ENCODE measurements around the gene LITAFD. TPM values are rescaled to one million over a fixed set of nuclear protein-coding genes. Genes with fewer than 3 reads are reported as not detected.
"Not testable (repeated sequence)": the region's sequence is repeated elsewhere in the genome, so short reads cannot be mapped to it uniquely, and the experiment has no call there.

Gene LITAFD
- total RNA-seq, 1 experiment from 2014 or later = not detected

- DNase-seq (ENCODE audit: low spot score) = no peak
These were observed 26.2 kb upstream of the LITAFD start for GRCh38 chr16:8855972-8856371.

GRCh38 chr16:8858994-8859912 lies 22.9 kb upstream of the LITAFD start:
- no peak for DNase-seq (ENCODE audit: low spot score)

- no peak for DNase-seq (ENCODE audit: low spot score)
These were observed 22.0 kb upstream of the LITAFD start for GRCh38 chr16:8859913-8860881.

GRCh38 chr16:8861563-8862308 lies 20.4 kb upstream of the LITAFD start:
- no peak for DNase-seq (ENCODE audit: low spot score)

GRCh38 chr16:8862309-8863130 lies 19.6 kb upstream of the LITAFD start:
- DNase-seq (ENCODE audit: low spot score) = no peak

GRCh38 chr16:8863594-8864424 lies 18.3 kb upstream of the LITAFD start:
- DNase-seq (ENCODE audit: low spot score) = peak; percentile 73

GRCh38 chr16:8864480-8865110 lies 17.6 kb upstream of the LITAFD start:
- no peak for DNase-seq (ENCODE audit: low spot score)

- DNase-seq (ENCODE audit: low spot score) = no peak
These were observed 16.8 kb upstream of the LITAFD start for GRCh38 chr16:8865145-8865882.

GRCh38 chr16:8866118-8866883 lies 15.8 kb upstream of the LITAFD start:
- no peak for DNase-seq (ENCODE audit: low spot score)

- DNase-seq (ENCODE audit: low spot score) = no peak
These were observed 15.3 kb upstream of the LITAFD start for GRCh38 chr16:8866884-8867215.

GRCh38 chr16:8867216-8867931 lies 14.8 kb upstream of the LITAFD start:
- peak; percentile 45 for DNase-seq (ENCODE audit: low spot score)

- no peak for DNase-seq (ENCODE audit: low spot score)
These were observed 14.2 kb upstream of the LITAFD start for GRCh38 chr16:8867932-8868415.

- peak; percentile 90 for DNase-seq (ENCODE audit: low spot score)
These were observed 13.5 kb upstream of the LITAFD start, which contains the start of gene CARHSP1 for GRCh38 chr16:8868416-8869211. Gene CARHSP1 (minus strand): TSS chr16:8869006. CDS start chr16:8859328, 9,678 bp downstream.

GRCh38 chr16:8869212-8869987 lies 12.8 kb upstream of the LITAFD start:
- no peak for DNase-seq (ENCODE audit: low spot score)

GRCh38 chr16:8869988-8870241 lies 12.2 kb upstream of the LITAFD start:
- DNase-seq (ENCODE audit: low spot score) = not testable (repeated sequence)

Data from HT-29 (cell line).